IMR-90 (cell line): ENCODE measurements around the gene MCAM. TPM values are rescaled to one million over a fixed set of nuclear protein-coding genes. Genes with fewer than 3 reads are reported as not detected.

ENCODE experiments used
- ATAC-seq: fragments of 200-7000 bp; cut with Tn5 transposase; 2 replicates; pipeline ENCODE4 v1.9.1; 2020; ENCODE audit warnings: low read depth, mild to moderate bottlenecking, moderate library complexity
- Bru-seq: library from RNA; stranded (reverse); fragments of 400-500 nt; gene quantifications from one replicate; lab custom pipeline; 2021; lab: Mats Ljungman, UMichigan
- BruChase-seq, 2 experiments: library from RNA; stranded (reverse); fragments of 400-500 nt; gene quantifications; one replicate each; lab custom pipeline; 2021; lab: Mats Ljungman, UMichigan
- BruUV-seq: library from RNA; stranded (reverse); fragments of 400-500 nt; replicated peaks from 2 replicates; lab custom pipeline; 2021; lab: Mats Ljungman, UMichigan
- CTCF ChIA-PET: fragments of 300-600 bp; formaldehyde crosslinking; extraction: SDS; loops from one replicate; lab custom pipeline; 2021; ENCODE audit warnings: antibody characterized with exemption; lab: Yijun Ruan, JAX
- POLR2A ChIA-PET: fragments of 300-600 bp; sonication (Branson Sonifier 250); formaldehyde crosslinking; loops from one replicate; lab custom pipeline; 2022; ENCODE audit warnings: antibody characterized with exemption; ENCODE audit not compliant: unreplicated experiment; lab: Charles Lee
- DNase-seq: peaks from one replicate; pipeline ENCODE4 v3.0.0; 2013
- H2AFZ ChIP-seq: replicated peaks from 2 replicates; pipeline ENCODE3; 2013; ENCODE audit warnings: low read length, mild to moderate bottlenecking; ENCODE audit not compliant: poor library complexity
- H2AK5ac ChIP-seq: 2 replicates; pipeline ENCODE4 v1.6.1; 2013; ENCODE audit warnings: low read depth, low read length, inconsistent platforms
- H2AK9ac ChIP-seq: replicated peaks from 2 replicates; pipeline ENCODE3; 2013; ENCODE audit warnings: mild to moderate bottlenecking, low read depth, low read length, moderate library complexity; ENCODE audit not compliant: poor library complexity
- H2BK120ac ChIP-seq: 2 replicates; pipeline ENCODE4 v1.6.1; 2013; ENCODE audit warnings: low read depth, low read length, inconsistent platforms
- H2BK15ac ChIP-seq: 3 replicates; pipeline ENCODE4 v1.6.1; 2013; ENCODE audit warnings: low read depth, low read length, inconsistent platforms
- H2BK20ac ChIP-seq: 2 replicates; pipeline ENCODE4 v1.6.1; 2013; ENCODE audit warnings: low read depth, mild to moderate bottlenecking, inconsistent platforms, low read length, moderate library complexity
- H2BK5ac ChIP-seq: 2 replicates; pipeline ENCODE4 v1.6.1; 2013; ENCODE audit warnings: mild to moderate bottlenecking, low read depth, low read length, inconsistent platforms; ENCODE audit not compliant: poor library complexity, severe bottlenecking
- H3K14ac ChIP-seq: replicated peaks from 2 replicates; pipeline ENCODE4 v1.6.1; 2013; ENCODE audit warnings: low read depth, low read length, inconsistent platforms
- H3K18ac ChIP-seq: 2 replicates; pipeline ENCODE4 v1.6.1; 2013; ENCODE audit warnings: low read depth, low read length, control low read depth
- H3K23ac ChIP-seq: 2 replicates; pipeline ENCODE4 v1.6.1; 2013; ENCODE audit warnings: low read depth, low read length, inconsistent platforms
- H3K27ac ChIP-seq: 2 replicates; pipeline ENCODE4 v1.5.1; 2013; ENCODE audit warnings: mild to moderate bottlenecking, control low read depth, low read length; ENCODE audit not compliant: insufficient read depth
- H3K27me3 ChIP-seq: 2 replicates; pipeline ENCODE4 v1.6.1; 2013; ENCODE audit warnings: low read length; ENCODE audit not compliant: control insufficient read depth, insufficient read depth
- H3K36me3 ChIP-seq: 2 replicates; pipeline ENCODE4 v1.6.1; 2013; ENCODE audit warnings: low read length, mixed read lengths; ENCODE audit not compliant: control insufficient read depth, insufficient read depth
- H3K4ac ChIP-seq: 2 replicates; pipeline ENCODE4 v1.6.1; 2013; ENCODE audit warnings: low read depth, low read length, inconsistent platforms
- H3K4me1 ChIP-seq: 2 replicates; pipeline ENCODE4 v1.6.1; 2013; ENCODE audit warnings: low read length, mixed read lengths; ENCODE audit not compliant: control insufficient read depth, insufficient read depth
- H3K4me2 ChIP-seq: 2 replicates; pipeline ENCODE4 v1.6.1; 2013; ENCODE audit warnings: low read depth, mild to moderate bottlenecking, control low read depth, low read length, moderate library complexity
- H3K4me3 ChIP-seq: 2 replicates; pipeline ENCODE4 v1.5.1; 2013; ENCODE audit warnings: low read depth, mild to moderate bottlenecking, control low read depth, low read length, moderate library complexity; ENCODE audit not compliant: insufficient read depth
- H3K56ac ChIP-seq: 2 replicates; pipeline ENCODE4 v1.6.1; 2013; ENCODE audit warnings: low read length, inconsistent platforms; ENCODE audit not compliant: insufficient read depth; ENCODE audit errors: extremely low read depth
- H3K79me1 ChIP-seq, 2 experiments: 2 replicates each; pipeline ENCODE4 v1.6.1; 2013; ENCODE audit warnings: low read length in 2 of 2, inconsistent platforms in 1 of 2, low read depth in 1 of 2
- H3K9ac ChIP-seq: 2 replicates; pipeline ENCODE4 v1.6.1; 2013; ENCODE audit warnings: low read depth, low read length, control low read depth
- H3K9me1 ChIP-seq: 2 replicates; pipeline ENCODE4 v1.6.1; 2013; ENCODE audit warnings: low read length, inconsistent platforms; ENCODE audit not compliant: insufficient read depth
- H3K9me3 ChIP-seq: 2 replicates; pipeline ENCODE4 v1.6.1; 2013; ENCODE audit warnings: low read length; ENCODE audit not compliant: control insufficient read depth, insufficient read depth
- H4K20me1 ChIP-seq: 2 replicates; pipeline ENCODE4 v1.6.1; 2013; ENCODE audit warnings: low read length, inconsistent platforms; ENCODE audit not compliant: insufficient read depth
- H4K5ac ChIP-seq: 2 replicates; pipeline ENCODE4 v1.6.1; 2013; ENCODE audit warnings: mild to moderate bottlenecking, low read depth, low read length, control low read depth
- H4K8ac ChIP-seq, 2 experiments: 2 replicates each; pipeline ENCODE4 v1.6.1; 2013; ENCODE audit warnings: low read depth in 2 of 2, low read length in 2 of 2, control low read depth in 1 of 2, inconsistent platforms in 1 of 2
- H4K91ac ChIP-seq: 2 replicates; pipeline ENCODE4 v1.6.1; 2013; ENCODE audit warnings: low read depth, low read length, inconsistent platforms; ENCODE audit not compliant: insufficient read depth
- CEBPB ChIP-seq: IDR thresholded peaks from 2 replicates; pipeline ENCODE4 v1.6.1; 2012; ENCODE audit warnings: low read depth, low read length, improper control_type of control experiment
- MAZ ChIP-seq: IDR thresholded peaks from 2 replicates; pipeline ENCODE4 v1.6.1; 2012; ENCODE audit warnings: low read depth, mild to moderate bottlenecking, low read length, improper control_type of control experiment, moderate library complexity, borderline replicate concordance
- POLR2A ChIP-seq: IDR thresholded peaks from 2 replicates; pipeline ENCODE4 v1.6.1; 2012; ENCODE audit warnings: mild to moderate bottlenecking, low read depth, low read length
- RCOR1 ChIP-seq: IDR thresholded peaks from 2 replicates; pipeline ENCODE4 v1.6.1; 2012; ENCODE audit warnings: mild to moderate bottlenecking, low read length, improper control_type of control experiment; ENCODE audit not compliant: insufficient replicate concordance
- WGBS, 2 experiments: methylation state at CpG; one replicate each; pipeline versions ENCODE4 v1.1.5 to v1.1.7; 2013; ENCODE audit warnings: missing lambda C conversion rate in 2 of 2; ENCODE audit not compliant: insufficient read length in 1 of 2; ENCODE audit errors: extremely low coverage in 2 of 2; 5-methylcytosine and 5-hydroxymethylcytosine counted together
- dilution Hi-C: fragments of 300-500 bp; cut with HindIII; formaldehyde crosslinking; loops from one replicate; pipeline ENCODE4 v1.14.3; 2018; ENCODE audit warnings: low sequenced_read_pairs; ENCODE audit not compliant: unreplicated experiment
- in situ Hi-C: fragments of 300-500 bp; cut with MboI; formaldehyde crosslinking; loops from 3 replicates; pipeline ENCODE4 v1.14.3; 2019; ENCODE audit warnings: low sequenced_read_pairs, inconsistent platforms, mixed read lengths
- intact Hi-C: fragments of 100-400 bp; cut with micrococcal nuclease; formaldehyde crosslinking; loops from 2 replicates; pipeline ENCODE4 v1.10.0; 2022
- long read RNA-seq: library from polyadenylated mRNA; unstranded; transcript quantifications from one replicate; pipeline ENCODE4 v2.0.0, GENCODE V29; 2021; ENCODE audit not compliant: unreplicated experiment
- polyA plus RNA-seq, 3 experiments: library from polyadenylated mRNA; depleted of rRNA; stranded (reverse); fragments of >200 nt; gene quantifications; 2 replicates each; pipeline ENCODE4 v1.2.3, GENCODE V29; 2012; ENCODE audit warnings: low replicate concordance in 1 of 3
- total RNA-seq: library from RNA; depleted of rRNA; stranded (reverse); fragments of >200 nt; gene quantifications from 2 replicates; pipeline ENCODE4 v1.2.3, GENCODE V29; 2012; rRNA removed

Gene MCAM, protein sequence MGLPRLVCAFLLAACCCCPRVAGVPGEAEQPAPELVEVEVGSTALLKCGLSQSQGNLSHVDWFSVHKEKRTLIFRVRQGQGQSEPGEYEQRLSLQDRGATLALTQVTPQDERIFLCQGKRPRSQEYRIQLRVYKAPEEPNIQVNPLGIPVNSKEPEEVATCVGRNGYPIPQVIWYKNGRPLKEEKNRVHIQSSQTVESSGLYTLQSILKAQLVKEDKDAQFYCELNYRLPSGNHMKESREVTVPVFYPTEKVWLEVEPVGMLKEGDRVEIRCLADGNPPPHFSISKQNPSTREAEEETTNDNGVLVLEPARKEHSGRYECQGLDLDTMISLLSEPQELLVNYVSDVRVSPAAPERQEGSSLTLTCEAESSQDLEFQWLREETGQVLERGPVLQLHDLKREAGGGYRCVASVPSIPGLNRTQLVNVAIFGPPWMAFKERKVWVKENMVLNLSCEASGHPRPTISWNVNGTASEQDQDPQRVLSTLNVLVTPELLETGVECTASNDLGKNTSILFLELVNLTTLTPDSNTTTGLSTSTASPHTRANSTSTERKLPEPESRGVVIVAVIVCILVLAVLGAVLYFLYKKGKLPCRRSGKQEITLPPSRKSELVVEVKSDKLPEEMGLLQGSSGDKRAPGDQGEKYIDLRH
- 131 and 165 TPM in 2 replicates for total RNA-seq
- 79.4 and 95.1 TPM in 2 replicates for polyA plus RNA-seq (2012; rRNA removed)
- 197 and 220 TPM in 2 replicates for polyA plus RNA-seq (2012; cell fraction: cytosol; rRNA removed)
- polyA plus RNA-seq (2012; cell fraction: nucleus; rRNA removed; ENCODE audit: low replicate concordance), result 58.2 and 150 TPM in 2 replicates
- Bru-seq, nascent RNA, result percentile 79 among the genes with signal in this experiment
- BruChase-seq, experiment 1, labeled RNA remaining after a 6-hour chase, result percentile 91 among the genes with signal in this experiment
- percentile 86 among the genes with signal in this experiment for BruChase-seq, experiment 2, labeled RNA remaining after a 2-hour chase
- long read RNA-seq, transcript MCAM-201 (16 exons, 3,313 nt), result major isoform, 22 of 108 reads
- long read RNA-seq, partial matches to known transcripts, result 76 of 108 reads
- long read RNA-seq, other reads (novel, unspliced or antisense), result 10 of 108 reads

DNA sequence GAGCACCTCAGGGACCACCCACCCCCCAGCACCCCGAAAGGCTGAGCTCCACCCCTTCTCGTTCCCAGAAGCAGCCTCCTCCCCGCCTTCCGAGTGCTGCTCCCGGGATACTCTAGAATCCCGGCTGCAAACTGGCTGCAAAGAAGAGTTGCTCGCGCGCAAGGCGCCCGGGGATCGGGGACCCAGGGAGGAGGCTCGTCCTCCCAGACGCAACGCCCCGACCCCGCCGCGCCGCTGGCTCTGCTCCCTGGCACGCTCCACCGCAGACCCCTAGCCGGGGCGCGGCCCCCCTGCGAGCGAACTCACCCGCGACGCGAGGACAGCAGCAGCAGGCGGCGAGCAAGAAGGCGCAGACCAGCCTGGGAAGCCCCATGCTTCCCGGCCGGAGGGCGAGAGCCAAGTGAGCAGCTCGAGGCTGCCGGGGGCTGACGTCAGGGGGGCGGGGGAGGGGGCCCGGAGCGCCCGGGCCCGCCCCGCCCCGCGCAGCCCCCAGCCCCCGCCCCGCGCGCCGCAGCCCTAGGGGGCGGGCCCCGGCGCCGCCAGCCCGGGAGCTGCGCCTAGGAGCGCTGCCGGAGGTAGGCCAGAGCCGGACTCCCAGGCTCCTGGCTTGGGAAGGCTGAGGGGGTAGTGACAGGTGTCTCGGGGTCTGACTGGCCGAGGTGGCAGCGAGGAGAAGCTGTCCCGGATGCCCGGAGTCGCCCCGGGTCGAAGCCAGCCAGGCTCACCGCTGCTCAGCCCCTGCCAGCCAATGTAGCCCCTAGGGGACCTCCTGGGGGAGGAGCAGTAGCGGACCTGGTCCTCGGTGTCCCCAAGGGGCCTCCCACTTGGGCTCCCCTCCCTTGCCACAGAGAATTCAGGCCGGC lies at the start of gene MCAM:
Gene MCAM, minus strand, starts transcription at position 402 of the 863 bp plus-strand sequence. Its CDS starts 29 bp downstream, at position 373.
- H3K23ac ChIP-seq, result peak within 1 kb of the TSS; percentile 69
- H3K4me3 ChIP-seq, result peak within 1 kb of the TSS; percentile 87
- dilution Hi-C loops, result no loop called here
- H3K4ac ChIP-seq, result peak within 1 kb of the TSS; percentile 86
- H2BK120ac ChIP-seq, result peak within 1 kb of the TSS; percentile 73
- H3K36me3 ChIP-seq, result peaks cover 20% of the 10 kb centered on the region
- POLR2A ChIA-PET, result interaction anchor here (1.6 kb wide), 1 partner anchor 21 kb away, joined by 8 read pairs; no protein-coding TSS in a partner anchor
- peak within 1 kb of the TSS; percentile 60 for H2BK20ac ChIP-seq
- DNase-seq (peak; percentile 48), ATAC-seq (peak; percentile 41)
- peak within 1 kb of the TSS; percentile 79 for H2BK5ac ChIP-seq
- H3K4me1 ChIP-seq, result peaks cover 49% of the 10 kb centered on the region
- BruUV-seq, result no TSS peak
- peak within 1 kb of the TSS; percentile 81 for H3K9ac ChIP-seq
- H2AFZ ChIP-seq, result peak within 1 kb of the TSS; percentile 93
- peak within 1 kb of the TSS; percentile 98 for H2AK9ac ChIP-seq
- in situ Hi-C loops, result no loop called here
- CTCF ChIA-PET, result interaction anchor here (0.9 to 2.1 kb wide), 2 partner anchors 21 to 59 kb away, joined by 3 to 6 read pairs; no protein-coding TSS in a partner anchor
- WGBS, 2 experiments, result 1% methylated on average over 44 of the region's 74 CpGs; no CpG with 5 or more reads in 1 of the 2 experiments
- peak within 1 kb of the TSS; percentile 39; the same call in 2 of the 3 replicates for H2BK15ac ChIP-seq
- H3K18ac ChIP-seq, result no peak within 1 kb of the TSS; the same call in 1 of the 2 replicates
- peak within 1 kb of the TSS; percentile 92 for H3K14ac ChIP-seq
- H3K79me1 ChIP-seq, result peaks cover 11 to 63% of the 10 kb centered on the region in 2 experiments; a peak in 3 of 4 replicates
- H4K20me1 ChIP-seq, result peaks cover 19% of the 10 kb centered on the region
- peak within 1 kb of the TSS; percentile 28 to 77 for H4K8ac ChIP-seq
- peak within 1 kb of the TSS; percentile 71 for H3K4me2 ChIP-seq
- H3K27ac ChIP-seq, result peak within 1 kb of the TSS; percentile 69
- peak within 1 kb of the TSS; percentile 57 for H3K56ac ChIP-seq
- peaks cover 26% of the 10 kb centered on the region for H3K9me1 ChIP-seq
- intact Hi-C loops, result no loop called here
- peak within 1 kb of the TSS; percentile 87 for H2AK5ac ChIP-seq
- no peaks in the 10 kb centered on the region for H3K27me3 ChIP-seq
- H3K9me3 ChIP-seq, result no peaks in the 10 kb centered on the region
- peak within 1 kb of the TSS; percentile 8; the same call in 1 of the 2 replicates for H4K5ac ChIP-seq
- peak within 1 kb of the TSS; percentile 91 for H4K91ac ChIP-seq
- TF ChIP-seq CEBPB (no peak), MAZ (peak; percentile 33; the same call in 1 of the 2 replicates), POLR2A (peak; percentile 85), RCOR1 (no peak)
